OCI-LY7 (cell line): ENCODE results near the gene TAGLN2. TPM values are rescaled to one million over a fixed set of nuclear protein-coding genes. Genes with fewer than 3 reads are reported as not detected.

Experiments
- BruUV-seq: library from RNA; stranded (reverse); fragments of 400-500 nt; replicated peaks from 2 replicates; lab custom pipeline; 2021; lab: Mats Ljungman, UMichigan
- CTCF ChIA-PET: fragments of 300-600 bp; sonication (Branson Sonifier 250); formaldehyde crosslinking; loops from one replicate; lab custom pipeline; 2022; ENCODE audit warnings: antibody characterized with exemption; ENCODE audit not compliant: unreplicated experiment; lab: Charles Lee
- POLR2A ChIA-PET: fragments of 300-600 bp; sonication (Branson Sonifier 250); formaldehyde crosslinking; loops from one replicate; lab custom pipeline; 2022; ENCODE audit warnings: antibody characterized with exemption; lab: Charles Lee
- DNase-seq: peaks from one replicate; pipeline ENCODE4 v3.0.0-alpha.2; 2015; ENCODE audit warnings: low spot score
- H2AFZ ChIP-seq: fragments of 200-600 bp; sonication (generic), shearing (Covaris generic); 2 replicates; pipeline ENCODE4 v1.6.1; 2014; ENCODE audit warnings: mild to moderate bottlenecking, antibody characterized with exemption, low read length, moderate library complexity
- H3K27ac ChIP-seq: fragments of 200-600 bp; sonication (generic); 2 replicates; pipeline ENCODE4 v1.5.1; 2014; ENCODE audit warnings: mixed run types, low read depth, mild to moderate bottlenecking, moderate library complexity, low read length, inconsistent platforms; ENCODE audit not compliant: poor library complexity, severe bottlenecking
- H3K36me3 ChIP-seq: fragments of 200-600 bp; sonication (generic); 2 replicates; pipeline ENCODE4 v1.6.1; 2014; ENCODE audit warnings: mild to moderate bottlenecking, antibody characterized with exemption, low read length, moderate library complexity, mixed read lengths; ENCODE audit not compliant: insufficient read depth
- H3K4me1 ChIP-seq: fragments of 200-600 bp; sonication (generic); 2 replicates; pipeline ENCODE4 v1.5.1; 2014; ENCODE audit warnings: mild to moderate bottlenecking, low read length; ENCODE audit not compliant: insufficient read depth, poor library complexity, severe bottlenecking
- H3K4me2 ChIP-seq: fragments of 200-600 bp; sonication (generic); 2 replicates; pipeline ENCODE4 v1.6.1; 2014; ENCODE audit warnings: mild to moderate bottlenecking, low read length
- H3K4me3 ChIP-seq: fragments of 200-600 bp; sonication (generic); 2 replicates; pipeline ENCODE4 v1.5.1; 2014; ENCODE audit warnings: mild to moderate bottlenecking, low read depth, low read length; ENCODE audit not compliant: poor library complexity, severe bottlenecking
- H3K79me2 ChIP-seq: fragments of 200-600 bp; sonication (generic); 2 replicates; pipeline ENCODE4 v1.6.1; 2016; ENCODE audit warnings: low read depth, mild to moderate bottlenecking, low read length, moderate library complexity, mixed read lengths; ENCODE audit not compliant: insufficient read depth
- H3K9me2 ChIP-seq: fragments of 200-600 bp; sonication (generic); 2 replicates; pipeline ENCODE4 v1.6.1; 2016; ENCODE audit warnings: mild to moderate bottlenecking, low read length, mixed read lengths; ENCODE audit not compliant: insufficient read depth
- H3K9me3 ChIP-seq: fragments of 200-600 bp; sonication (generic); 2 replicates; pipeline ENCODE4 v1.6.1; 2014; ENCODE audit warnings: mild to moderate bottlenecking, mixed run types, low read length, mixed read lengths
- H4K20me1 ChIP-seq: fragments of 200-600 bp; sonication (generic); 2 replicates; pipeline ENCODE4 v1.6.1; 2014; ENCODE audit warnings: mild to moderate bottlenecking, antibody characterized with exemption, low read length, moderate library complexity, mixed read lengths; ENCODE audit not compliant: insufficient read depth
- CTCF ChIP-seq: fragments of 200-600 bp; sonication (generic); conservative IDR thresholded peaks from 2 replicates; pipeline ENCODE4 v1.5.1; 2014; ENCODE audit warnings: mild to moderate bottlenecking, antibody characterized with exemption, low read length, moderate library complexity, mixed read lengths
- EZH2phosphoT487 ChIP-seq: fragments of 200-600 bp; sonication (generic); IDR thresholded peaks from 2 replicates; pipeline ENCODE4 v1.6.1; 2018; ENCODE audit warnings: low read depth, borderline replicate concordance, mild to moderate bottlenecking, mixed run types, antibody characterized with exemption, low read length, moderate library complexity, mixed read lengths
- intact Hi-C: fragments of 100-400 bp; cut with micrococcal nuclease; formaldehyde crosslinking; loops from one replicate; pipeline ENCODE4 v1.10.0; 2022; ENCODE audit not compliant: unreplicated experiment
- total RNA-seq, 2 experiments: library from RNA; depleted of rRNA in 1 of 2; stranded (reverse); fragments of >200 nt in 1 of 2; shearing (Covaris generic) in 1 of 2; gene quantifications; 2 replicates each; pipeline ENCODE4 v1.2.3, GENCODE V29; 2014 to 2022

TAGLN2 gene
- total RNA-seq, 2 experiments from 2014 or later, result 193 to 215 TPM

DNA sequence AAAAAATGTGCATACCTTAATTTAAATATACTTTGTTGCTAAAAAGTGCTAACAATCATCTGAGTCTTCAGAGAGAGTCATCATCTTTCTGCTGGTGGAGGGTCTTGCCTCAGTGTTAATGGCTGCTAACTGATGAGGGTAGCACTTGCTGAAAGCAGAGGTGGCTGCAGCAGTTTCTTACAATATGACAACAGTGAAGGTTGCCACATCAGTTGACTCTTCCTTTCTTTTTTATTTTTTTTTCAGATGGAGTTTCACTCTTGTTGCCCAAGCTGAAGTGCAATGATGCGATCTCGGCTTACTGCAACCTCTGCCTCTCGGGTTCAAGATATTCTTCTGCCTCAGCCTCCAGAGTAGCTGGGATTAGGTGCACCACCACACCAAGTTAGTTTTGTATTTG is 22.8 kb downstream of the TAGLN2 start:
- no peak for DNase-seq
- Histone ChIP-seq H3K4me1 (no peaks in the 10 kb centered on the region), H3K4me2 (no peak overlapping the region), H3K36me3 (no peaks in the 10 kb centered on the region), H3K4me3 (no peak overlapping the region), H4K20me1 (no peaks in the 10 kb centered on the region), H3K9me3 (no peaks in the 10 kb centered on the region), H3K27ac (no peak overlapping the region), H2AFZ (no peak overlapping the region), H3K9me2 (no peaks in the 10 kb centered on the region), H3K79me2 (no peaks in the 10 kb centered on the region)
- ChIA-PET CTCF (no interaction called here), POLR2A (no interaction called here)
- BruUV-seq, result no TSS peak
- TF ChIP-seq EZH2phosphoT487, result no peak
- TF ChIP-seq CTCF, result no peak
- intact Hi-C loops, result no loop called here

DNA sequence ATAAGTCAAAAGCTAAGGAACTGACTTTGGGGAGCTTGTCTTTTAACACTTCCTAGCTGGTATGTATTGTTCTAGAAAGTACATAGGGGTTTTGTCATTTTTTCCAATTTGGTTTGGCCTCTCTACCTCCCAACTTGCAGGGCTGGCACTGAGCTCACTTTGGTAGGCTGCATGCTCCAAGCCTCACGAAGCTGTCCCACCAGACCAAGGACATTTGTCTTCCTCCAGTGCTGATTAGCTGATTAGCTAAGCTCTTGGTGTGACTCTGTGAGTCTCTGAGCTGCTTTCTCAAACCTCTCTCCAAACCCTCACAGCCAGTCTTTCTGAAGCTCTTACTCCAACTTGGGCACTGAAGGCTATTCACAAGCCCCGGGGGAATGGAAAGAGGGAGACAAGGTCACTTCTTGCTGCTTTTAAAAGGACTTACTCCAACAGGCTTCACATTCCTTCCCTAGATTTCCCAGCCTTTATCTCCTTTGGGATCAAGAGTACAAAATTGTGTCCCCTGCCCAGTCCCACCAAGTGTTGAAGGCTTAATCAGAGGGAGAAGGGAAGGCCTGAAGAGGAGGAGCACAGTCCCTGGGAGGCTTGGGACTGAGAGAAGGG is 24.4 kb downstream of the TAGLN2 start:
- no peaks in the 10 kb centered on the region for H3K9me3 ChIP-seq
- H3K4me3 ChIP-seq, result no peak overlapping the region
- ChIA-PET CTCF (no interaction called here), POLR2A (interaction anchor here (0.6 kb wide), 1 partner anchor 825 kb away, joined by 4 read pairs; no protein-coding TSS in a partner anchor)
- no peak overlapping the region for H3K27ac ChIP-seq
- no TSS peak for BruUV-seq
- intact Hi-C loops, result no loop called here
- no peak overlapping the region for H3K4me2 ChIP-seq
- no peaks in the 10 kb centered on the region for H3K9me2 ChIP-seq
- no peak for DNase-seq
- H4K20me1 ChIP-seq, result no peaks in the 10 kb centered on the region
- no peak for TF ChIP-seq EZH2phosphoT487
- no peak for TF ChIP-seq CTCF
- no peaks in the 10 kb centered on the region for H3K36me3 ChIP-seq
- H3K79me2 ChIP-seq, result no peaks in the 10 kb centered on the region
- no peaks in the 10 kb centered on the region for H3K4me1 ChIP-seq
- H2AFZ ChIP-seq, result no peak overlapping the region

DNA sequence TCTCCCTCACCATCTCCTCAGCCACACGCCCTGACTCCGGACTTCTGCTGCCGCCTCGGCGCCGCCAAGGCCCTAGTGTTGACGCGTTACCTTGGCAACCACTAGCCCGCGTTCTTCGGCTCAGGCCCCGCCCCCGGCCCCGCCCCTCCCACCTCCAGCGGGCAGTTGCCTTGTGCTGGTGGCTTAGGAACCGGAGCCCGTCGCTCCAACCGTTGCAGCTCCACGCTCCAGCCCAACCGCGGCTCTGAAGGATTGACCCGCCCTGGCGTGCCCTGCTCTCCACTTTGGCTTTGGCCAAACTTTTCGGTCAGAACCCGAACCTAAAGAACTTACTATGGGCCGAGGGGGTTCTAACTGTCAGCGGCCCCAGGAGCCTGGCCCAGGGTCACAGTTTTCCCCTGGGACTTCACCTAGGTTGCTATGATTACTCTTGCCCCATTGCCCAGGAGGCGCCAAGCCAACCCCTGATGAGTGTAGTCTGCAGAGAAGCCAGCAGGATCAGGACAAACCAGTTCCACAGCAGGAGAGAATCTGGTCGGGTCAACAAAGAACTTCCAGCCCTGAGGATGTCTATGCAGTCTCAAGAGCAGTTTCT is 25.1 kb downstream of the TAGLN2 start, which contains the start of gene CFAP45:
CFAP45 (minus strand) TSS at position 80 of the 595 bp plus-strand sequence; CDS start at position 13, 67 bp downstream.
- CTCF ChIA-PET, result no interaction called here
- H3K4me1 ChIP-seq, result no peaks in the 10 kb centered on the region
- no TSS peak for BruUV-seq

More for the DNA sequence above, 25.1 kb downstream of the TAGLN2 start, which contains the start of gene CFAP45:
- no peak within 1 kb of the TSS for H2AFZ ChIP-seq
- H3K9me2 ChIP-seq, result no peaks in the 10 kb centered on the region
- no peak within 1 kb of the TSS for H3K4me2 ChIP-seq
- intact Hi-C loops, result no loop called here
- no peak for DNase-seq
- no peaks in the 10 kb centered on the region for H4K20me1 ChIP-seq
- TF ChIP-seq EZH2phosphoT487 (no peak), CTCF (no peak)
- H3K79me2 ChIP-seq, result no peaks in the 10 kb centered on the region
- POLR2A ChIA-PET, result no interaction called here
- H3K36me3 ChIP-seq, result no peaks in the 10 kb centered on the region
- no peaks in the 10 kb centered on the region for H3K9me3 ChIP-seq
- H3K27ac ChIP-seq, result no peak within 1 kb of the TSS
- H3K4me3 ChIP-seq, result no peak within 1 kb of the TSS
